ENCODE results near the gene CKAP2.
"Not testable (repeated sequence)": the region's sequence is repeated elsewhere in the genome, so short reads cannot be mapped to it uniquely, and the experiment has no call there.

CKAP2 gene

GRCh38 chr13:52454820-52455676, at the start of gene CKAP2:
Gene CKAP2, plus strand, starts transcription at chr13:52455478. Its CDS starts 79 bp downstream, at chr13:52455557.
- DNase-seq = peak; percentile 94

GRCh38 chr13:52405767-52406494, 49.3 kb upstream of the CKAP2 start, which contains the start of gene THSD1:
Gene THSD1, minus strand, starts transcription at chr13:52406172. Its CDS starts 3,572 bp downstream, at chr13:52402600.
- no peak for DNase-seq

GRCh38 chr13:52406629-52407028, 48.6 kb upstream of the CKAP2 start:
- DNase-seq = no peak

- not testable (repeated sequence) for DNase-seq
Measured at GRCh38 chr13:52407436-52407835, 47.8 kb upstream of the CKAP2 start.

- not testable (repeated sequence) for DNase-seq
Measured at GRCh38 chr13:52408071-52408658, 47.1 kb upstream of the CKAP2 start.

- no peak for DNase-seq
Measured at GRCh38 chr13:52411629-52412028, 43.6 kb upstream of the CKAP2 start.

- no peak for DNase-seq
Measured at GRCh38 chr13:52412128-52412527, 43.1 kb upstream of the CKAP2 start.

GRCh38 chr13:52414051-52414450, 41.2 kb upstream of the CKAP2 start:
- no peak for DNase-seq

- DNase-seq = no peak
Measured at GRCh38 chr13:52414963-52415362, 40.3 kb upstream of the CKAP2 start.

- DNase-seq = no peak
Measured at GRCh38 chr13:52419080-52419479, 36.2 kb upstream of the CKAP2 start.

GRCh38 chr13:52421216-52421615, 34.1 kb upstream of the CKAP2 start:
- DNase-seq = no peak

- no peak for DNase-seq
Measured at GRCh38 chr13:52428295-52428694, 27.0 kb upstream of the CKAP2 start.

- DNase-seq = no peak
Measured at GRCh38 chr13:52432456-52432855, 22.8 kb upstream of the CKAP2 start.

- no peak for DNase-seq
Measured at GRCh38 chr13:52446265-52446664, 9.0 kb upstream of the CKAP2 start.

- no peak for DNase-seq
Measured at GRCh38 chr13:52447354-52447753, 7.9 kb upstream of the CKAP2 start.

- no peak for DNase-seq
Measured at GRCh38 chr13:52447815-52448552, 7.3 kb upstream of the CKAP2 start.

GRCh38 chr13:52449331-52450011, 5.8 kb upstream of the CKAP2 start:
- DNase-seq = no peak

GRCh38 chr13:52450012-52450792, 5.1 kb upstream of the CKAP2 start, which contains the start of gene VPS36:
Gene VPS36, minus strand, starts transcription at chr13:52450634. Its CDS starts 40 bp downstream, at chr13:52450594.
- peak; percentile 93 for DNase-seq

- no peak for DNase-seq
Measured at GRCh38 chr13:52450793-52451116, 4.5 kb upstream of the CKAP2 start.

GRCh38 chr13:52451135-52451804, 4.0 kb upstream of the CKAP2 start:
- no peak for DNase-seq

GRCh38 chr13:52452470-52452869, 2.8 kb upstream of the CKAP2 start:
- no peak for DNase-seq
